ENCODE measurements around the gene SOHLH1. TPM values are rescaled to one million over a fixed set of nuclear protein-coding genes. Genes with fewer than 3 reads are reported as not detected.

Gene SOHLH1
- total and polyA plus RNA-seq, 2 of the 4 experiments (the other 2 are of a cell fraction), result not detected

DNA sequence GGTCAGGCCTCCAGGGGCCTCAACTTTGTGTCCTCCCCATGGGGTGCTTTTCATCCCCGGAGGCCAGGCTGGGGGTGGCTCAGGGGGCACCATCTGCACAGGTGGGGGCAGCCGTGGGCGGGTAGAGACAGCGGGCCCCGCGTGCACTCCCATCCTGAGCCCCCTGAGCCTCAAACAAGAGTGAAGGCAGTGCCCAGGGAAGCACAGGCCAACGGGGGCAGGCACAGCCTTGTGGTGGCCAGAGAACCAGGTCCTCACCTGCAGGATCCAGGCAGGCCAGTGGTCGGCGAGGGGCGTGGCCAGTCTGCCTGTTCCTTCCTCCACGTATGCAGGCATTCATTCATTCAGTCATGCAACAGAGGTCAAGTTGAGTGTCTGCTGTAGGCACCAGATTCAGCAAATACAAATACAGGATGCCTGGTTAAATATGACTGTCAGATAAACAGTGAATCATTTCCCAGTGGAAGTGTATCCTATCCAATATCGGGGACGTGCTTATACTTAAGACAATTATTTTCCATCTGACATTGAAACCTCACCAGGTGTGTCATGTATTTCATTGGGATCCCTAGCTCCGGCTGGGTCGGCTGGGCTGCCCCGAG lies 25.0 kb upstream of the SOHLH1 start:
- H4K8ac ChIP-seq (ENCODE audit: low read depth in 2 of 2, low read length in 2 of 2), result no peak overlapping the region
- no peak overlapping the region for H3K23ac ChIP-seq (ENCODE audit: low read depth, low read length)
- DNase-seq, result no peak
- no peak overlapping the region for H3K4ac ChIP-seq (ENCODE audit: low read depth, low read length)
- H2AFZ ChIP-seq (replicated peaks; ENCODE audit: low read length, poor library complexity), result no peak overlapping the region
- H3K9me1 ChIP-seq (ENCODE audit: insufficient read depth, low read length), result no peaks in the 10 kb centered on the region
- no peaks in the 10 kb centered on the region for H4K20me1 ChIP-seq (ENCODE audit: insufficient read depth, low read length)
- no peak overlapping the region for H3K27ac ChIP-seq (ENCODE audit: insufficient read depth, low read length)
- H4K5ac ChIP-seq (ENCODE audit: low read depth, low read length), result no peak overlapping the region
- no peaks in the 10 kb centered on the region for H3K79me1 ChIP-seq (ENCODE audit: low read depth in 1 of 2, low read length in 2 of 2)
- no peak overlapping the region for H3K14ac ChIP-seq (replicated peaks; ENCODE audit: low read depth, low read length)
- H3K4me3 ChIP-seq (ENCODE audit: insufficient read depth, low read depth, low read length), result no peak overlapping the region
- H4K91ac ChIP-seq (ENCODE audit: insufficient read depth, low read depth, low read length), result no peak overlapping the region
- no peak overlapping the region for H3K56ac ChIP-seq (ENCODE audit: extremely low read depth, insufficient read depth, low read length)
- no peak for TF ChIP-seq NFE2L2 (IDR thresholded peaks at IDR 0.05; ENCODE audit: low read depth, low read length)
- TF ChIP-seq, protein P1, sequence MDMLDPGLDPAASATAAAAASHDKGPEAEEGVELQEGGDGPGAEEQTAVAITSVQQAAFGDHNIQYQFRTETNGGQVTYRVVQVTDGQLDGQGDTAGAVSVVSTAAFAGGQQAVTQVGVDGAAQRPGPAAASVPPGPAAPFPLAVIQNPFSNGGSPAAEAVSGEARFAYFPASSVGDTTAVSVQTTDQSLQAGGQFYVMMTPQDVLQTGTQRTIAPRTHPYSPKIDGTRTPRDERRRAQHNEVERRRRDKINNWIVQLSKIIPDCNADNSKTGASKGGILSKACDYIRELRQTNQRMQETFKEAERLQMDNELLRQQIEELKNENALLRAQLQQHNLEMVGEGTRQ (IDR thresholded peaks at IDR 0.05; ENCODE audit: low read depth, low read length), result no peak
- no peak for TF ChIP-seq FOS (IDR thresholded peaks at IDR 0.05; ENCODE audit: low read depth, low read length)
- TF ChIP-seq RCOR1 (IDR thresholded peaks at IDR 0.05; ENCODE audit: insufficient replicate concordance, low read length), result no peak
- TF ChIP-seq, protein P2, sequence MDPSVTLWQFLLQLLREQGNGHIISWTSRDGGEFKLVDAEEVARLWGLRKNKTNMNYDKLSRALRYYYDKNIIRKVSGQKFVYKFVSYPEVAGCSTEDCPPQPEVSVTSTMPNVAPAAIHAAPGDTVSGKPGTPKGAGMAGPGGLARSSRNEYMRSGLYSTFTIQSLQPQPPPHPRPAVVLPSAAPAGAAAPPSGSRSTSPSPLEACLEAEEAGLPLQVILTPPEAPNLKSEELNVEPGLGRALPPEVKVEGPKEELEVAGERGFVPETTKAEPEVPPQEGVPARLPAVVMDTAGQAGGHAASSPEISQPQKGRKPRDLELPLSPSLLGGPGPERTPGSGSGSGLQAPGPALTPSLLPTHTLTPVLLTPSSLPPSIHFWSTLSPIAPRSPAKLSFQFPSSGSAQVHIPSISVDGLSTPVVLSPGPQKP (IDR thresholded peaks at IDR 0.05; ENCODE audit: borderline replicate concordance, low read depth, low read length), result no peak
- TF ChIP-seq RAD21 (IDR thresholded peaks at IDR 0.05; ENCODE audit: low read length), result no peak
- TF ChIP-seq MXI1 (IDR thresholded peaks at IDR 0.05; ENCODE audit: borderline replicate concordance, low read depth, low read length), result no peak
- no peak overlapping the region for H2AK9ac ChIP-seq (replicated peaks; ENCODE audit: low read depth, low read length, poor library complexity)
- CTCF ChIA-PET, result no interaction called here
- intact Hi-C loops (cut with micrococcal nuclease), result no loop called here
- no peak overlapping the region for H3K18ac ChIP-seq (ENCODE audit: low read depth, low read length)
- H3K4me1 ChIP-seq (ENCODE audit: control insufficient read depth, insufficient read depth, low read length), result no peaks in the 10 kb centered on the region
- no peaks in the 10 kb centered on the region for H3K36me3 ChIP-seq (ENCODE audit: control insufficient read depth, insufficient read depth, low read length)
- POLR2A ChIA-PET (ENCODE audit: unreplicated experiment), result no interaction called here
- no peak overlapping the region for H2BK5ac ChIP-seq (ENCODE audit: low read depth, low read length, poor library complexity, severe bottlenecking)
- no peak overlapping the region for H2BK20ac ChIP-seq (ENCODE audit: low read depth, low read length)
- H3K27me3 ChIP-seq (ENCODE audit: control insufficient read depth, insufficient read depth, low read length), result peaks cover 9% of the 10 kb centered on the region
- no peak overlapping the region for H3K4me2 ChIP-seq (ENCODE audit: low read depth, low read length)
- H2BK15ac ChIP-seq (ENCODE audit: low read depth, low read length), result no peak overlapping the region
- WGBS, 2 experiments (ENCODE audit: extremely low coverage in 2 of 2, insufficient read length in 1 of 2), result 69% methylated on average over 7 of the region's 16 CpGs; no CpG with 5 or more reads in 1 of the 2 experiments
- ATAC-seq (ENCODE audit: low read depth), result no peak
- dilution Hi-C loops (cut with HindIII; ENCODE audit: low sequenced_read_pairs, unreplicated experiment), result no loop called here
- H3K9ac ChIP-seq (ENCODE audit: low read depth, low read length), result no peak overlapping the region
- no peak overlapping the region for H2AK5ac ChIP-seq (ENCODE audit: low read depth, low read length)
- no peaks in the 10 kb centered on the region for H3K9me3 ChIP-seq (ENCODE audit: control insufficient read depth, insufficient read depth, low read length)
- no peak overlapping the region for H2BK120ac ChIP-seq (ENCODE audit: low read depth, low read length)
- no TSS peak for BruUV-seq (replicated peaks)
- in situ Hi-C loops (cut with MboI; ENCODE audit: low sequenced_read_pairs), result no loop called here
